Right atrium auricular region (tissue), 2 donors: ENCODE data around the gene CHKB. TPM values are rescaled to one million over a fixed set of nuclear protein-coding genes. Genes with fewer than 3 reads are reported as not detected.

Experiments used
- DNase-seq: peaks from one replicate; pipeline ENCODE4 v3.0.0-alpha.2; 2019; ENCODE audit warnings: low spot score
- H3K27ac ChIP-seq, 2 donors: fragments of 200-600 bp; sonication (generic); 1 replicate in 1 of 2; 2 replicates in 1 of 2; pipeline ENCODE4 v1.5.1; 2016 to 2019
- H3K27me3 ChIP-seq, 2 donors: fragments of 200-600 bp; sonication (generic); one replicate each; pipeline versions ENCODE4 v1.5.1 to v1.6.0; 2017 to 2019
- H3K36me3 ChIP-seq: fragments of 200-600 bp; sonication (generic); one replicate; pipeline ENCODE4 v1.5.1; 2016
- H3K4me1 ChIP-seq, 2 donors: fragments of 200-600 bp; sonication (generic); one replicate each; pipeline versions ENCODE4 v1.5.1 to v1.6.0; 2017 to 2019
- H3K4me3 ChIP-seq, 2 donors: fragments of 200-600 bp; sonication (generic); 1 replicate in 1 of 2; 2 replicates in 1 of 2; pipeline ENCODE4 v1.5.1; 2017 to 2019; ENCODE audit warnings: mild to moderate bottlenecking in 1 of 2, moderate library complexity in 1 of 2
- H3K9me3 ChIP-seq, 2 donors: fragments of 200-600 bp; sonication (generic); one replicate each; pipeline ENCODE4 v1.5.1; 2019
- CTCF ChIP-seq, 2 donors: fragments of 200-600 bp; sonication (generic); IDR thresholded peaks; one replicate each; pipeline ENCODE4 v1.5.1; 2019; ENCODE audit warnings: antibody characterized with exemption in 2 of 2
- total RNA-seq, 2 donors: library from RNA; depleted of rRNA; stranded (reverse); fragments of >200 nt; gene quantifications; one replicate each; pipeline ENCODE4 v1.1.0, GENCODE V29; 2016

The CHKB gene
- total RNA-seq, 2 donors from 2014 or later, result 25.1 to 29.5 TPM

- Histone ChIP-seq H3K27ac (peak overlapping the region; percentile 92 to 96), H3K9me3 (no peaks in the 10 kb centered on the region), H3K36me3 (no peaks in the 10 kb centered on the region), H3K27me3 (peaks cover 0 to 7% of the 10 kb centered on the region in 2 donors), H3K4me1 (peaks cover 0 to 53% of the 10 kb centered on the region in 2 donors), H3K4me3 (peak overlapping the region; percentile 47 to 67)
- TF ChIP-seq CTCF (IDR thresholded peaks at IDR 0.05), result no peak
- peak; percentile 92 for DNase-seq
Observed at GRCh38 chr22:50530877-50531545, 51.6 kb downstream of the CHKB start.

GRCh38 chr22:50530580-50530876, 52.1 kb downstream of the CHKB start:
- Histone ChIP-seq H3K9me3 (no peaks in the 10 kb centered on the region), H3K4me1 (peaks cover 0 to 53% of the 10 kb centered on the region in 2 donors), H3K4me3 (peak overlapping the region; percentile 47 to 67), H3K27me3 (peaks cover 0 to 7% of the 10 kb centered on the region in 2 donors), H3K27ac (peak overlapping the region; percentile 92 to 96), H3K36me3 (no peaks in the 10 kb centered on the region)
- TF ChIP-seq CTCF (IDR thresholded peaks at IDR 0.05), result no peak
- DNase-seq, result no peak

- peak; percentile 90 for DNase-seq
- TF ChIP-seq CTCF (IDR thresholded peaks at IDR 0.05), result no peak
- H3K27ac ChIP-seq, result peak within 1 kb of the TSS; percentile 92 to 96
- peaks cover 0 to 7% of the 10 kb centered on the region in 2 donors for H3K27me3 ChIP-seq
- H3K36me3 ChIP-seq, result no peaks in the 10 kb centered on the region
- H3K9me3 ChIP-seq, result no peaks in the 10 kb centered on the region
- peaks cover 0 to 53% of the 10 kb centered on the region in 2 donors for H3K4me1 ChIP-seq
- peak within 1 kb of the TSS; percentile 47 to 67 for H3K4me3 ChIP-seq
Observed at GRCh38 chr22:50529897-50530579, 52.6 kb downstream of the CHKB start, which contains the start of gene TYMP. Gene TYMP, minus strand, starts transcription at chr22:50530012. Its CDS starts 303 bp downstream, at chr22:50529709.

- no peak for TF ChIP-seq CTCF (IDR thresholded peaks at IDR 0.05)
- Histone ChIP-seq H3K27me3 (peaks cover 0 to 7% of the 10 kb centered on the region in 2 donors), H3K4me1 (peaks cover 0 to 59% of the 10 kb centered on the region in 2 donors), H3K9me3 (no peaks in the 10 kb centered on the region), H3K36me3 (no peaks in the 10 kb centered on the region), H3K4me3 (peak overlapping the region; percentile 47 to 67), H3K27ac (peak overlapping the region; percentile 92 to 96)
- no peak for DNase-seq
Observed at GRCh38 chr22:50529416-50529896, 53.2 kb downstream of the CHKB start.

Other genes with a start within 250 kb of the CHKB start
- gene PPP6R2, start 239.5 kb downstream of the CHKB start, total RNA-seq, result 10 to 100 TPM; 45.2 to 54.8 TPM
- gene SBF1, start 107.8 kb downstream of the CHKB start, total RNA-seq, result 10 to 100 TPM; 41.1 to 57.1 TPM
- gene ADM2, start 101.3 kb downstream of the CHKB start, total RNA-seq, result under 1 TPM in 1 of 2 donors, not detected in 1; 0.08 TPM
- gene MIOX, start 96.0 kb downstream of the CHKB start, total RNA-seq, result not detected
- 10 to 100 TPM; 30.1 to 33.8 TPM for gene LMF2, start 75.1 kb downstream of the CHKB start, total RNA-seq
- gene NCAPH2, start 74.6 kb downstream of the CHKB start, total RNA-seq, result 10 to 100 TPM; 19.5 to 33.4 TPM
- gene SCO2, start 57.3 kb downstream of the CHKB start, total RNA-seq, result under 1 TPM in 1 of 2 donors, not detected in 1; 0.94 TPM
- 10 to 100 TPM in 1 of 2 donors, 1 to 10 TPM in 1; 9.1 to 35.8 TPM for gene TYMP, start 52.8 kb downstream of the CHKB start, total RNA-seq
- gene KLHDC7B, start 37.0 kb downstream of the CHKB start, total RNA-seq, result not detected
- not detected for gene SYCE3, start 19.9 kb downstream of the CHKB start, total RNA-seq
- 100 to 1,000 TPM; 184 to 281 TPM for gene CPT1B, start 4.4 kb downstream of the CHKB start, total RNA-seq
- under 1 TPM; 0.26 to 0.71 TPM for gene MAPK8IP2, start 17.9 kb upstream of the CHKB start, total RNA-seq
- gene ARSA, start 45.3 kb upstream of the CHKB start, total RNA-seq, result 10 to 100 TPM; 30.7 to 38.9 TPM
- gene SHANK3, start 90.0 kb upstream of the CHKB start, total RNA-seq, result 10 to 100 TPM in 1 of 2 donors, 1 to 10 TPM in 1; 8.2 to 12.3 TPM
- gene ACR, start 155.4 kb upstream of the CHKB start, total RNA-seq, result under 1 TPM in 1 of 2 donors, not detected in 1; 0.39 TPM
- gene RABL2B, start 200.8 kb upstream of the CHKB start, total RNA-seq, result 1 to 10 TPM; 4.3 to 9.9 TPM